SH-SY5Y (cell line): ENCODE measurements around the gene KANSL1.

Source experiments
- GATA2 ChIP-seq: IDR thresholded peaks from 2 replicates; pipeline ENCODE4 v1.6.1; 2011; ENCODE audit warnings: mild to moderate bottlenecking, low read depth, low read length
- GATA3 ChIP-seq: IDR thresholded peaks from 2 replicates; pipeline ENCODE4 v1.6.1; 2011; ENCODE audit warnings: low read depth, mild to moderate bottlenecking, low read length, moderate library complexity

The KANSL1 gene

DNA sequence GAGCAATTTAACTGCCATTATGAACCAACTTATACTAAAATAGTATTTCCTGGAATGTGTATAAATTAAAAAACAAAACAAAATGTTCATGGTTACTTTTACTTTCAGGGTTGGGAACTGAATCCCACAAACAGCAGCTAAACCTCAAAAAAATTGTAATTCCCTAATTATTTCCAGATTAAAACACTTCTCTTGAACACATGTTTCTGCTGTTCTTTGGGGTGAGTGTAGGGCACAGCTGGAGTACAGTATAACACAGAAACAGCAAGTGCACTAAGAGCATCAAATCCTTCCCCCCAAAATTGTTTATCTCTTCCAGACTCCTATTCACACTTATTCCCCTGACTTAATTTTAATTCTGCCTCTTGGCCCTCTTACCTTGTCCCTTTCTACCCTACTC is 56.4 kb downstream of the KANSL1 start:
- TF ChIP-seq GATA2 = no peak
- no peak for TF ChIP-seq GATA3

GRCh38 chr17:46135879-46136563 is 57.2 kb downstream of the KANSL1 start:
- TF ChIP-seq GATA3 = no peak
- no peak for TF ChIP-seq GATA2

DNA sequence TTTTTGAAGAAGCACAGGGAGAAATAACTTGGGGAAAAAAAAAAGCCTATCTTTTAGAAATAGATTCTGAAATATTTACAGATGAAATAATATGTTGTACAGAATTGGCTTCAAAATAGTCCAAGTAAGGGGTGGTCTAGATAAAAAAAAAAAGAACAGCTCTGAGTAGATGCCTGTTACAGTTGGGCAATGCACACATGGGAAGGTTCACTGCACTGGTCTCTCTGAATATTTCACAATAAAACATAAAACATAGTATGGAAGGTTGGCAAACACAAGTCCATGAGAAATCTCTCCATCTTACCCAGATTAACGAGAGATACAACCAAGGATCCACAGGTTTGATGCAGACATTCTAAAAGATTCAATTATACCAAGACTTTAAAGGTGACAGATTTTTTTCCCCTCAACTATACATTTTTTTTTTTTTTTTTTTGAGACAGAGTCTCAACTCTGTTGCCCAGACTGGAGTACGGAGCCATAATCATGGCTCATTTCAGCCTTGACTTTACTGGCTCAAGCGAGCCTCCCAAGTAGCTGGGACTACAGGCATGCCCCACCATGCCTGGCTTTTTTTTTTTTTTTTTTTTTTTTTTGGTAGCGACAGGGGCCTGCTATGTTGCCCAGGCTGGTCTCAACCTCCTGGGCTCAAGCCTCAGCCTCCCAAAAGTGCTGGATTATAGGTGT is 58.0 kb downstream of the KANSL1 start:
- TF ChIP-seq GATA2 = no peak
- TF ChIP-seq GATA3 = no peak

GRCh38 chr17:46129302-46129701 is 63.9 kb downstream of the KANSL1 start:
- TF ChIP-seq GATA3 (no peak), GATA2 (no peak)

GRCh38 chr17:46128453-46128852 is 64.8 kb downstream of the KANSL1 start:
- TF ChIP-seq GATA2 (no peak), GATA3 (no peak)

DNA sequence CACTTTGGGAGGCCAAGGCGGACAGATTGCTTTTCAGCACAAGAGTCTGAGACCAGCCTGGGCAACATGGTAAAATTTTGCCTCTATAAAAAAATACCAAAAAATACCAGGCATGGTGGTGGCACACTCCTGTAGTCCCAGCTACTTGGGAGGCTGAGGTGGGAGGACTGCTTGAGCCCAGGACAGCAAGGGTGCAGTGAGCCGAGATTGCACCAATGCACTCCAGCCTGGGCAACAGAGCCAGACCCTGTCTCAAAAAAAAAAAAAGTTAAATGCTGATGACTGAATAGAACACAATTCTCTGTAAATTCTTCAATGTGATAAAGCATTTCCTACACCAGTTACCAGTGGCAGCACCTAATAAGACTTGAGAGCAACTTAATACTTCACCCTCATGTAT is 65.7 kb downstream of the KANSL1 start:
- TF ChIP-seq GATA2 = no peak
- TF ChIP-seq GATA3 = no peak

GRCh38 chr17:46126840-46127239 is 66.4 kb downstream of the KANSL1 start:
- no peak for TF ChIP-seq GATA3
- TF ChIP-seq GATA2 = no peak

- no peak for TF ChIP-seq GATA3
- no peak for TF ChIP-seq GATA2
Measured at GRCh38 chr17:46125831-46126230, 67.4 kb downstream of the KANSL1 start.

DNA sequence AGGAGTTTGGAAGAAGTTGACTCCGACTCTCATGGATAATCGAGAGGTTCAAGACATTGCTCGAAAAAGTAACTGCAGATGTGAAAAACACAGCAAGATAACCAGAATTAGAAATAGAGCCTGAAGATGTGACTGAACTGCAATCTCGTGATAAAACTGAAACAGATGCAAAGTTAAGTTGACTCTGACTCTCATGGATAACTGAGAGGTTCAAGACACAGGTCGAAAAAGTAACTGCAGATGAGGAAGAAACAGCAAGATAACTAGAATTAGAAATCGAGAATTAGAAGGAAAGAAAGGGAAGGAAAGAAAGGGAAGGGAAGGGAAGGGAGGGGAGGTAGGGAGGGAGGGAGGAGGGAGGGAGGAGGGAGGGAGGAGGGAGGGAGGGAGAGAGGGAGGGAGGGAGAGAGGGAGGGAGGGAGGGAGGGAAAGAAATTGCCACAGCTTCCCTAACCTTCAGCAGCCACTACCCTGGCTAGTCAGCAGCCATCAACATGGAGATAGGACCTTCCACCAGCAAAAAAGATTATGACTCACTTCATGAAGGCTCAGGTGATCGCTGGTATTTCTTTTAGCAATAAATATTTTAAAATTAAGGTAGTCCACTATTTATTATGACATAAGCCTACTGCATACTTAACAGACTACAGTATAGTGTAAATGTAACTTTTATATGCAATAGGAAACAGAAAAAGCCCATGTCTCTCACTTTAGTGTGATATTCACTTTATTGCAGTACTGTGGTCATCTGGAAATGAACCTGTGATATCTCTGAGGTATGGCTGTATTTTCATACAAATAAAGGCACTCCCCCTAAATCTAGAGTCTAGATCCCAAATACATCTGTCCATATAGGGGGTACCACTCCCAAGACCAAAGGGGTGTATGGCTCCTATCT is 68.3 kb downstream of the KANSL1 start:
- TF ChIP-seq GATA2 (no peak), GATA3 (no peak)

- TF ChIP-seq GATA2 (no peak), GATA3 (no peak)
Measured at GRCh38 chr17:46123607-46124006, 69.6 kb downstream of the KANSL1 start.

DNA sequence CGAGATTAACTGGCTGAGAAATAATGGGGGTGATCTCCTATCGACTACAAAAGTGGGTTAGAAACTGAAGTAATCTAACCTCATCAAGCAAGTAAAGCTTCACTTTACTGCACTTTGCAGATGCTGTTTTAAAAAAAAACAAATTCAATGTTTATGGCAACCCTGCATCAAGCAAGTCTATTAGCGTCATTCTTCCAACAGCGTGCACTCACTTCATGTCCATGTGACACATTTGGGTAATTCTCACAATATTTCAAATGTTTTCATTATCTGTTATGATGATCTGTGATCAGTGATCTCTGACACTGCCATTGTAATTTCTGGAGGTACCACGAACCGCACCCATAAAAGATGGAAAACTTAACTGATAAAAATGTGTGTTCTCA is 70.8 kb downstream of the KANSL1 start:
- TF ChIP-seq GATA2 (no peak), GATA3 (no peak)

DNA sequence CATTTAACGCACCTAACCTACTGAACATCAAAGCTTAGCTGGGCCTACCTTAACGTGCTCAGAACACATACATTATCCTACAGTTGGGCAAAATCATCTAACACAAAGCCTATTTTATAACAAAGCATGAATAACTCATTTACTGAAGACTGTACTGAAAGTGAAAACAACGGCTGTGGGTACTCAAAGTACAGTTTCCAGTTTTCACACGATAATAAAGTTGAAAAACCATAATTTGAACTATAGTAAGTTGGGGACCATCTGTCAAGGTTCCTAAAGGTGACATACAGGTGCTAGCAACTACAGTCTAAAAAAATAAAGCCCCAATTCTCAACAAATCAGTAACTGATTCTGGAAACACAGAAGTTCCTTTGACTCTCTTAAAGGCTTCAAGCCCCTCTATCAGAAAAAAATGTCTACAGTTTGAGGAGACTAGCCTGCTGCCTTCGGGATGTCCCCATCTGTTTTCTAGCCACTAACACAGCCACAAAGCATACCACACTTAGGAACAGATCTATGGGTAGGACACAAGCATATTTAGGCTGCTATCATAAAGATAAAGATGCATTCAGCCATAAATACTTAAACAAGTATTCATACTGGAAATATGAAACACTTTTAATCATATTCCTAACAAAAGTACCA is 71.3 kb downstream of the KANSL1 start:
- TF ChIP-seq GATA2 (no peak), GATA3 (no peak)

- no peak for TF ChIP-seq GATA3
- TF ChIP-seq GATA2 = no peak
Measured at GRCh38 chr17:46121165-46121764, 72.0 kb downstream of the KANSL1 start.

GRCh38 chr17:46120537-46120936 is 72.7 kb downstream of the KANSL1 start:
- TF ChIP-seq GATA3 (no peak), GATA2 (no peak)
